CD14-positive monocyte (primary cell): ENCODE data around the gene ITGB3BP. TPM values are rescaled to one million over a fixed set of nuclear protein-coding genes. Genes with fewer than 3 reads are reported as not detected.

Experiments
- DNase-seq, 3 donors: peaks; one replicate each; pipeline ENCODE4 v3.0.0-alpha.2; 2011 to 2022
- H2AFZ ChIP-seq: 2 replicates; pipeline ENCODE4 v1.6.0; 2012; ENCODE audit warnings: mild to moderate bottlenecking, low read depth, low read length, inconsistent platforms; ENCODE audit not compliant: insufficient read depth, poor library complexity, severe bottlenecking
- H3K27ac ChIP-seq, 2 donors: 1 replicate in 1 of 2; 2 replicates in 1 of 2; pipeline ENCODE4 v1.5.1; 2012 to 2013; ENCODE audit warnings: low read length in 2 of 2, control low read depth in 1 of 2, inconsistent platforms in 1 of 2, low read depth in 1 of 2, mild to moderate bottlenecking in 1 of 2
- H3K27me3 ChIP-seq, 2 donors: one replicate each; pipeline versions ENCODE4 v1.6.0 to v1.6.1; 2011 to 2013; ENCODE audit warnings: low read length in 2 of 2; ENCODE audit not compliant: control insufficient read depth in 2 of 2, insufficient read depth in 2 of 2
- H3K36me3 ChIP-seq, 2 donors: replicated peaks in 1 of 2; 1 replicate in 1 of 2; 2 replicates in 1 of 2; pipeline versions ENCODE4 v1.5.1 to v1.6.1; 2012 to 2013; ENCODE audit warnings: low read length in 2 of 2, control low read depth in 1 of 2, inconsistent platforms in 1 of 2, mild to moderate bottlenecking in 1 of 2; ENCODE audit not compliant: insufficient read depth in 2 of 2, control insufficient read depth in 1 of 2
- H3K4me1 ChIP-seq, 2 donors: 1 replicate in 1 of 2; 2 replicates in 1 of 2; pipeline versions ENCODE4 v1.5.1 to v1.6.1; 2012 to 2013; ENCODE audit warnings: low read length in 2 of 2, control low read depth in 1 of 2, inconsistent platforms in 1 of 2, mild to moderate bottlenecking in 1 of 2, moderate library complexity in 1 of 2; ENCODE audit not compliant: insufficient read depth in 2 of 2, control insufficient read depth in 1 of 2
- H3K4me2 ChIP-seq: replicated peaks from 2 replicates; pipeline ENCODE3; 2012; ENCODE audit warnings: low read length, moderate library complexity, mild to moderate bottlenecking; ENCODE audit not compliant: poor library complexity, severe bottlenecking; ENCODE audit errors: extremely low read depth
- H3K4me3 ChIP-seq, 3 experiments: fragments of 200-600 bp in 1 of 3; sonication (generic) in 1 of 3; replicated peaks in 1 of 3; 1 replicate in 2 of 3; 2 replicates in 1 of 3; pipeline ENCODE4 v1.5.1; 2011 to 2013; ENCODE audit warnings: low read length in 3 of 3, mild to moderate bottlenecking in 3 of 3, control low read depth in 2 of 3, low read depth in 2 of 3, inconsistent platforms in 1 of 3, moderate library complexity in 1 of 3
- H3K79me2 ChIP-seq: 2 replicates; pipeline ENCODE4 v1.6.0; 2012; ENCODE audit warnings: mild to moderate bottlenecking, control low read depth, inconsistent platforms, low read length, moderate library complexity; ENCODE audit not compliant: insufficient read depth
- H3K9ac ChIP-seq: 2 replicates; pipeline ENCODE4 v1.6.0; 2017; ENCODE audit warnings: low read length, mild to moderate bottlenecking; ENCODE audit not compliant: insufficient read depth, poor library complexity, severe bottlenecking
- H3K9me3 ChIP-seq, 2 donors: replicated peaks in 1 of 2; 1 replicate in 1 of 2; 2 replicates in 1 of 2; pipeline versions ENCODE4 v1.5.1 to v1.6.1; 2012 to 2013; ENCODE audit warnings: low read length in 2 of 2, control low read depth in 1 of 2; ENCODE audit not compliant: control insufficient read depth in 1 of 2, insufficient read depth in 1 of 2
- H4K20me1 ChIP-seq: 2 replicates; pipeline ENCODE4 v1.6.0; 2012; ENCODE audit warnings: mild to moderate bottlenecking, low read length, control low read depth, moderate library complexity; ENCODE audit not compliant: insufficient read depth
- H3K27ac Mint-ChIP-seq, 7 donors: one replicate each; pipeline ENCODE4 v1.8.0; 2020; ENCODE audit warnings: mild to moderate bottlenecking in 7 of 7, mixed read lengths in 7 of 7, moderate library complexity in 6 of 7, inconsistent platforms in 2 of 7
- H3K27me3 Mint-ChIP-seq, 3 donors: one replicate each; pipeline ENCODE4 v1.8.0; 2021 to 2022; ENCODE audit warnings: low read depth in 3 of 3, mild to moderate bottlenecking in 3 of 3, mixed read lengths in 3 of 3, moderate library complexity in 3 of 3, inconsistent platforms in 1 of 3
- H3K36me3 Mint-ChIP-seq, 2 donors: one replicate each; pipeline ENCODE4 v1.8.0; 2020; ENCODE audit warnings: mixed read lengths in 2 of 2, inconsistent platforms in 1 of 2, mild to moderate bottlenecking in 1 of 2
- H3K4me1 Mint-ChIP-seq: one replicate; pipeline ENCODE4 v1.8.0; 2020; ENCODE audit warnings: mild to moderate bottlenecking, mixed read lengths
- H3K4me3 Mint-ChIP-seq, 2 donors: one replicate each; pipeline ENCODE4 v1.8.0; 2020; ENCODE audit warnings: mild to moderate bottlenecking in 2 of 2, mixed read lengths in 2 of 2, moderate library complexity in 1 of 2
- H3K9me3 Mint-ChIP-seq, 7 donors: one replicate each; pipeline ENCODE4 v1.8.0; 2020 to 2022; ENCODE audit warnings: mixed read lengths in 7 of 7, mild to moderate bottlenecking in 6 of 7, moderate library complexity in 6 of 7, inconsistent platforms in 2 of 7
- WGBS: methylation state at CpG from one replicate; pipeline ENCODE4 v1.1.5; 2013; ENCODE audit warnings: missing lambda C conversion rate; ENCODE audit not compliant: insufficient coverage; 5-methylcytosine and 5-hydroxymethylcytosine counted together
- intact Hi-C, 2 donors: fragments of 100-400 bp; cut with micrococcal nuclease; formaldehyde crosslinking; loops; one replicate each; pipeline versions ENCODE4 v1.15.0 to v1.15.1; 2023
- polyA plus RNA-seq, 3 donors: library from polyadenylated mRNA; depleted of rRNA in 1 of 3; unstranded in 2 of 3; stranded (reverse) in 1 of 3; fragments of 300-500 nt in 2 of 3; fragments of >200 nt in 1 of 3; fragmentation: Illumina TruSeq in 2 of 3; gene quantifications; 1 replicate in 2 of 3; 2 replicates in 1 of 3; pipeline ENCODE4 v1.2.3, GENCODE V29; 2012 to 2021
- TF ChIP-seq, protein P1 (sequence below): fragments of 200-600 bp; IDR thresholded peaks from one replicate; pipeline ENCODE4 v1.8.0; 2022; ENCODE audit warnings: antibody characterized with exemption, mild to moderate bottlenecking

ITGB3BP gene
- polyA plus RNA-seq, 3 donors, result 5.2 to 7.0 (median 6.6) TPM

DNA sequence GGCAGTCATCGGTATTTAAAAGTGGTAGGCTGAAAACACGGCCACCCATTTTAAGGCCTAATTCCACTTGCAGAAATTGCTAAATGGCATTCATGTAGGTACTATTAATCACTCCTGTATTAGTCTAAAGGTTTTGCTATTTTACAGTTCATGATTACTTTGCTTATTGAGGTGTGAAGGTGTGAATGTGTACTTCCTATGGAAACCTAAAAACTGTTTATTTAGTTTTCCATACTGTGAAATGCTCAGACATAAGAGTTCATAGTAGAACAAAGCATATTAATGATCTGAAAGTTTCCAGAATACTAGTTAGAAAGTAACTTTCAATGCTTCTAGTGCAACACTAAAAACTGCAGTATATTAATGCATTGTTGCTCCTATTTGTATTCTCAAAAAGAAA is 69.8 kb downstream of the ITGB3BP start:
- no peak overlapping the region for H3K4me3 ChIP-seq
- H3K9ac ChIP-seq, result no peak overlapping the region
- no peaks in the 10 kb centered on the region for H3K9me3 Mint-ChIP-seq
- H3K36me3 Mint-ChIP-seq, result peaks cover 5 to 7% of the 10 kb centered on the region in 2 donors
- H4K20me1 ChIP-seq, result no peaks in the 10 kb centered on the region
- no peak overlapping the region for H3K27ac Mint-ChIP-seq
- no peak overlapping the region for H2AFZ ChIP-seq
- H3K27ac ChIP-seq, result no peak overlapping the region
- TF ChIP-seq, protein P1, sequence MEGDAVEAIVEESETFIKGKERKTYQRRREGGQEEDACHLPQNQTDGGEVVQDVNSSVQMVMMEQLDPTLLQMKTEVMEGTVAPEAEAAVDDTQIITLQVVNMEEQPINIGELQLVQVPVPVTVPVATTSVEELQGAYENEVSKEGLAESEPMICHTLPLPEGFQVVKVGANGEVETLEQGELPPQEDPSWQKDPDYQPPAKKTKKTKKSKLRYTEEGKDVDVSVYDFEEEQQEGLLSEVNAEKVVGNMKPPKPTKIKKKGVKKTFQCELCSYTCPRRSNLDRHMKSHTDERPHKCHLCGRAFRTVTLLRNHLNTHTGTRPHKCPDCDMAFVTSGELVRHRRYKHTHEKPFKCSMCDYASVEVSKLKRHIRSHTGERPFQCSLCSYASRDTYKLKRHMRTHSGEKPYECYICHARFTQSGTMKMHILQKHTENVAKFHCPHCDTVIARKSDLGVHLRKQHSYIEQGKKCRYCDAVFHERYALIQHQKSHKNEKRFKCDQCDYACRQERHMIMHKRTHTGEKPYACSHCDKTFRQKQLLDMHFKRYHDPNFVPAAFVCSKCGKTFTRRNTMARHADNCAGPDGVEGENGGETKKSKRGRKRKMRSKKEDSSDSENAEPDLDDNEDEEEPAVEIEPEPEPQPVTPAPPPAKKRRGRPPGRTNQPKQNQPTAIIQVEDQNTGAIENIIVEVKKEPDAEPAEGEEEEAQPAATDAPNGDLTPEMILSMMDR, result no peak
- H3K79me2 ChIP-seq, result no peaks in the 10 kb centered on the region
- no peaks in the 10 kb centered on the region for H3K4me1 ChIP-seq
- no peaks in the 10 kb centered on the region for H3K4me1 Mint-ChIP-seq
- DNase-seq, result no peak
- no peak overlapping the region for H3K4me2 ChIP-seq
- intact Hi-C loops, result no loop called here
- H3K27me3 ChIP-seq, result no peaks in the 10 kb centered on the region
- H3K36me3 ChIP-seq, result no peaks in the 10 kb centered on the region
- no CpG with 5 or more reads among the region's 2 CpGs for WGBS
- no peaks in the 10 kb centered on the region for H3K9me3 ChIP-seq
- no peak overlapping the region for H3K4me3 Mint-ChIP-seq
- H3K27me3 Mint-ChIP-seq, result no peaks in the 10 kb centered on the region

DNA sequence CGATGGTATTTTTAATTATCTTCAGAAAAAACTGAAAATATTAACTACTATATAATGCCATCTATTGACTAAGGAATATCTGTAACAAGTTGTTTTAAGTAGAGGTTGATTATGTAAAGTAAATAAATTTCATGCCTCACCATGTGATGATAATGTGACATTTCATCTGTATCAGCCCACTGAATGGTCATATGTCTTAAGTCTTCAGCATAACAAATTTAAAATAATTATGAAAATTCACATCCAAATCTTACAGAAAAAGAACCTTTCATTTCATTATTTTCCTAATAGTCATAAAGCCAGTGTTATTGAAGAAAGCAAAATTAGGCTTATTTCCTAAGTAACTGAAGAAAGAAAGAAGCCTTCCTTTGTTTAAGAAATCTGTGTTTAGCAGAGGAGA is 72.6 kb downstream of the ITGB3BP start:
- H2AFZ ChIP-seq, result no peak overlapping the region
- WGBS, result no CpG with 5 or more reads among the region's 1 CpG
- H3K4me3 ChIP-seq, result no peak overlapping the region
- no peak for DNase-seq
- no peak overlapping the region for H3K4me2 ChIP-seq
- no peak overlapping the region for H3K9ac ChIP-seq
- no peak overlapping the region for H3K27ac ChIP-seq
- no peaks in the 10 kb centered on the region for H3K4me1 ChIP-seq
- TF ChIP-seq, protein P1, result no peak
- intact Hi-C loops, result no loop called here
- H3K27me3 ChIP-seq, result no peaks in the 10 kb centered on the region
- H3K9me3 ChIP-seq, result no peaks in the 10 kb centered on the region
- no peaks in the 10 kb centered on the region for H4K20me1 ChIP-seq
- H3K79me2 ChIP-seq, result no peaks in the 10 kb centered on the region
- Mint-ChIP-seq H3K27me3 (no peaks in the 10 kb centered on the region), H3K27ac (no peak overlapping the region), H3K36me3 (peaks cover 0 to 3% of the 10 kb centered on the region in 2 donors), H3K4me1 (no peaks in the 10 kb centered on the region), H3K4me3 (no peak overlapping the region), H3K9me3 (no peaks in the 10 kb centered on the region)
- H3K36me3 ChIP-seq, result no peaks in the 10 kb centered on the region
